Mesodermal cell (in vitro differentiated cells): ENCODE measurements around the gene SPATA46.

ENCODE experiments used
- H3K27ac ChIP-seq: 2 replicates; pipeline ENCODE4 v1.7.0; 2013; ENCODE audit warnings: mild to moderate bottlenecking, low read depth, low read length, moderate library complexity; ENCODE audit not compliant: severe bottlenecking
- H3K36me3 ChIP-seq: 2 replicates; pipeline ENCODE4 v1.7.1; 2013; ENCODE audit warnings: mild to moderate bottlenecking, low read length, moderate library complexity; ENCODE audit not compliant: control insufficient read depth, insufficient read depth
- H3K4me1 ChIP-seq: one replicate; pipeline ENCODE4 v1.7.1; 2013; ENCODE audit warnings: mild to moderate bottlenecking, low read length; ENCODE audit not compliant: insufficient read depth, control insufficient read depth, poor library complexity, severe bottlenecking
- H3K4me3 ChIP-seq: 2 replicates; pipeline ENCODE4 v1.7.0; 2013; ENCODE audit warnings: low read length, control low read depth, mild to moderate bottlenecking; ENCODE audit not compliant: insufficient read depth, poor library complexity, severe bottlenecking; ENCODE audit errors: extremely low read depth
- H3K9me3 ChIP-seq: 2 replicates; pipeline ENCODE4 v1.7.1; 2013; ENCODE audit warnings: mild to moderate bottlenecking, low read length, moderate library complexity; ENCODE audit not compliant: control insufficient read depth
- WGBS, 2 experiments: methylation state at CpG; one replicate each; pipeline ENCODE4 v1.1.5; 2013; ENCODE audit warnings: missing lambda C conversion rate in 2 of 2; ENCODE audit not compliant: insufficient coverage in 2 of 2; 5-methylcytosine and 5-hydroxymethylcytosine counted together

SPATA46 gene

GRCh38 chr1:162384601-162385279 is 8.1 kb upstream of the SPATA46 start:
- H3K4me3 ChIP-seq, result no peak overlapping the region
- 87 to 89% methylated on average over 8 to 10 of the region's 10 CpGs for WGBS, 2 experiments
- H3K9me3 ChIP-seq, result no peaks in the 10 kb centered on the region
- H3K36me3 ChIP-seq, result no peaks in the 10 kb centered on the region
- H3K4me1 ChIP-seq, result peaks cover 19% of the 10 kb centered on the region
- no peak overlapping the region for H3K27ac ChIP-seq

DNA sequence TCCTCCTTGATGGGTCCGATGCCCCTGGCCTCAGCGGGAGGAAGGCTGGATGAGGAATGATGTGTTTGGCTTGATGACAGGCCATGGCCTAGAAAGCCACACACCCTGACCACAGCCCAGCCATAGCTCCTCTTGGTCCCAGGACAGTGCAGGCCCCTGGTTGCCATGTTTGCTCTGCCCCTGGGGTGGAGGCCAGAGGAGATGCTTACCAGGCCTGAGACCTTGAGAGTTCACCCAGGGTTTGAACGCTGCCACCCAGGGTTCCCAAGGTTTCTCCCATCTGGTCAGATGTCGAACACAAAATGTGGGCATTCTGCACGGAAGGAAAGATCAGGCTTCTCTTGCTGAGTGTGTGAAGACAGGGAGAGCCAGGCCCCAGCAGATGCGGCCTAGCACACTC is 7.5 kb upstream of the SPATA46 start:
- Histone ChIP-seq H3K27ac (no peak overlapping the region), H3K4me1 (peaks cover 13% of the 10 kb centered on the region), H3K9me3 (no peaks in the 10 kb centered on the region), H3K36me3 (no peaks in the 10 kb centered on the region), H3K4me3 (no peak overlapping the region)
- WGBS, 2 experiments, result 98 to 100% methylated on average over 3 to 4 of the region's 6 CpGs

DNA sequence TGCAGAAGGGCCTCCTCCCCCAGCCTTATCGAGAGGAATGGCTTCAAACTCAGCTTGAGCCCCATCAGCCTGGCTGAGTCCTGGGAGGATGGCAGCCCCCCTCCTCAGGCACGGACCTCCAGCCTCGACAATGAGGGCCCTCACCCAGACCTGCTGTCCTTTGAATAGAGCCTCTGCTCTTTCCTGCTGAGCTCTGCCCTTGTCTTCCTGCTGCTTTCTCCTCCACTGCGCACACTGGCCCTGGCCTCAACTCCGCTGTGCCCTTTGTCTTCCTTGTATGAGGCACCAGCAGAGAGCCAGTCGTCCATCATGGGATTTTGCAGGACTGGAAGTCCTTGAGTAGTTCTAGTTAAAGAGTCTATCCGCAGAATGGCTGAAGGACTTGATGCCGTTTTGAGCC is 6.9 kb upstream of the SPATA46 start:
- WGBS, 2 experiments, result 85% methylated on average over 8 of the region's 8 CpGs
- H3K36me3 ChIP-seq, result no peaks in the 10 kb centered on the region
- no peak overlapping the region for H3K4me3 ChIP-seq
- no peak overlapping the region for H3K27ac ChIP-seq
- peaks cover 7% of the 10 kb centered on the region for H3K4me1 ChIP-seq
- H3K9me3 ChIP-seq, result no peaks in the 10 kb centered on the region

- Histone ChIP-seq H3K9me3 (no peaks in the 10 kb centered on the region), H3K4me3 (no peak overlapping the region), H3K36me3 (no peaks in the 10 kb centered on the region), H3K27ac (no peak overlapping the region), H3K4me1 (peaks cover 6% of the 10 kb centered on the region)
- WGBS, 2 experiments, result 91 to 92% methylated on average over 4 to 6 of the region's 6 CpGs
These were observed 6.4 kb upstream of the SPATA46 start for GRCh38 chr1:162383091-162383490.

DNA sequence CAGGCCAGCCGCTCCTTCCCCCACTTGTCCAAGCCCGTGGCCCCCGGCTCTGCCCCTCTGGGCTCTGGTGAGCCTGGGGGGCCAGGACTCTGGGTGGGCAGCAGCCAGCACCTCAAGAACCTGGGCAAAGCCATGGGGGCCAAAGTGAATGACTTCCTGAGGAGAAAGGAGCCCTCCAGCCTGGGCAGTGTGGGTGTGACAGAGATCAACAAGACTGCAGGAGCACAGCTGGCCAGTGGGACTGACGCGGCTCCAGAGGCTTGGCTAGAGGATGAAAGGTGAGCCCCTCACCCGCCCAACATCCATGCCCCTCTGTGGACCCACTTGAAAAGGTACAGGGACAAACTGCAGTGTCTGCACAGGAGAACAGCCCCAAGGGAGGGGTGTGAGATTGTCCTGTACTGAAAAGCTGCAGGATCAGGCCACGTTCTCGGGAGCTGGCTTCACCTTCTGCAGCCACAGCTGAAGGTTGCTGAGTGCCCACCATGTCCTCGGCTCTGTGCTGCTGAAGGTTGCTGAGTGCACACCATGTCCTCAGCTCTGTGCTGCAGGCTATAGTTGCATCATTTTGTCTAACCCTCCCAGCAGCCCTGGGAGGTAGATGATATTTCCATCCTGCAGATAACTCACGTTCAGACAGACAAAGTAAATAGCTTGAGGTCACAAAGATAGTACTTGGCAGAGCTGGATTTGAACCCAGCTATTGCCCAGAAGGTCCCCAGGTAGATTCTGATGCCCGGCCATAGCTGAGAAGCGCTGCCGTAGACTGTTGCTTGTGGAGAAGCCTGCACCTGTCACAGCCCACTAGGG is 5.5 kb upstream of the SPATA46 start:
- 94% methylated on average over 12 to 13 of the region's 13 CpGs for WGBS, 2 experiments
- no peak overlapping the region for H3K27ac ChIP-seq
- no peaks in the 10 kb centered on the region for H3K36me3 ChIP-seq
- H3K4me3 ChIP-seq, result no peak overlapping the region
- H3K9me3 ChIP-seq, result no peaks in the 10 kb centered on the region
- peaks cover 6% of the 10 kb centered on the region for H3K4me1 ChIP-seq

DNA sequence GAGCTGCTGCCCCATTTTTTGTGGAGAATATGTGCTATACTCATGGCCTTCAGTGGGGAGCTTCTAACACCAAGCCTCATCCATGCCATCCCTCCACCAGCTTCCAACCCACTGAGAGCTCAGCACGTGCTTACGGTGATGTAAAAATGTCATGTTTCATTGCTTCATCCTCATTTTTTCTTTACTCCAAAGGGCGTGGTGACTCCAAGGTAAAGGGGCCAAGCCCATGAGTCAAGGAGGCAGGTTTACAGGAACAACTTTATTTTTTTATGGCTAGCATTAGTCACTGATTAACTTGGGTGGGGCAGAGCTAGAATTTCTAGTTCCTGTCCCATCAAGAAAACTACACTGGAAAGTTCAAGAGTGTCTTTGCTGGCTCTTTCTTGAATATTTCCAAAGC is 4.7 kb upstream of the SPATA46 start, which contains the start of gene C1orf226:
TSS of gene C1orf226 (plus strand) at position 346 of the 400 bp plus-strand sequence. CDS start 174 bp downstream, outside the sequence.
- H3K4me3 ChIP-seq, result no peak within 1 kb of the TSS
- no peaks in the 10 kb centered on the region for H3K36me3 ChIP-seq
- no peaks in the 10 kb centered on the region for H3K9me3 ChIP-seq
- peaks cover 6% of the 10 kb centered on the region for H3K4me1 ChIP-seq
- 90 to 93% methylated on average over 3 of the region's 3 CpGs for WGBS, 2 experiments
- no peak within 1 kb of the TSS for H3K27ac ChIP-seq

DNA sequence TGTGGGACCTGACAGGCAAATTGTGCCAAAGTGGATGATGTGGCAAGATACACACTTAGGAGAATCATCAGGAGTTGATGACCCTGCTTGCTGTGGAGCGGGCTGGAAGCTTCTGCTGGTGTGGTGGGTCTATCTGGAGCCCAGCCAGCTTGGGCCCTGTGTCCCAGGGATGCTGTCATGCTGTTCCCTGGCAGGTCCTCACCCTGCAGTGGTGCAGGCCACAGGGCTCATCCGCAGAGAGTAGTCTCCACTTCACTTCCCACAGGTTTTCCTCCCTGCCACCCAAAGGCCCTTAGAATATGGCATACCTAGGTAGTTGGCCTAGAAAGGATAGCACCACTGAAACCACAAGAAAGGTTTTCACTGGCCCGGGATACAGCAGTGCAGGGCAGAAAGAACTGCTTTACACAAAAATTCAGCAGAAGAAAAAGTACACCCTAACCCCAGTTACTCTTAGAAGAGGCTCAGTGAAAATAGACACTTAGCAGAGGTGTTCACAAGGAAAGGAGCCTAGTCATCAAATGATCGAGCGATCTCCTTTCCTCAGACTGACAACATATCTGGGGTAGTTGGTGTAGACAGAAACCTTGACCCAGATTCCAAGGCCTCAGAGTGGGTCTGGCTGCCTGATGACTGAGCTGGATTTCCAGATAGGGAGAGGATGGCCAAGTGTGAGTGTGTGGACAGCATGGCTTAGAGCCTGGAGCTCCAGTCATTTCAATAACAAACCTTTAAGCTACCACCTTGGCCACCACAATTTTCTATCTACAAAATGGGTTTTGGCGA is 3.6 kb upstream of the SPATA46 start:
- Histone ChIP-seq H3K4me3 (no peak overlapping the region), H3K9me3 (no peaks in the 10 kb centered on the region), H3K27ac (no peak overlapping the region), H3K4me1 (peaks cover 6% of the 10 kb centered on the region), H3K36me3 (no peaks in the 10 kb centered on the region)
- WGBS, 2 experiments, result 96 to 98% methylated on average over 5 of the region's 6 CpGs

GRCh38 chr1:162375463-162375862 is 1.2 kb downstream of the SPATA46 start:
- Histone ChIP-seq H3K27ac (no peak overlapping the region), H3K9me3 (no peaks in the 10 kb centered on the region), H3K36me3 (no peaks in the 10 kb centered on the region), H3K4me3 (no peak overlapping the region), H3K4me1 (peaks cover 17% of the 10 kb centered on the region)
- WGBS, 2 experiments, result 71 to 84% methylated on average over 4 to 7 of the region's 8 CpGs

GRCh38 chr1:162374406-162374805 is 2.2 kb downstream of the SPATA46 start:
- Histone ChIP-seq H3K4me1 (peaks cover 17% of the 10 kb centered on the region), H3K36me3 (no peaks in the 10 kb centered on the region), H3K9me3 (no peaks in the 10 kb centered on the region), H3K27ac (no peak overlapping the region), H3K4me3 (no peak overlapping the region)
- WGBS, 2 experiments, result 84 to 97% methylated on average over 3 to 9 of the region's 9 CpGs

DNA sequence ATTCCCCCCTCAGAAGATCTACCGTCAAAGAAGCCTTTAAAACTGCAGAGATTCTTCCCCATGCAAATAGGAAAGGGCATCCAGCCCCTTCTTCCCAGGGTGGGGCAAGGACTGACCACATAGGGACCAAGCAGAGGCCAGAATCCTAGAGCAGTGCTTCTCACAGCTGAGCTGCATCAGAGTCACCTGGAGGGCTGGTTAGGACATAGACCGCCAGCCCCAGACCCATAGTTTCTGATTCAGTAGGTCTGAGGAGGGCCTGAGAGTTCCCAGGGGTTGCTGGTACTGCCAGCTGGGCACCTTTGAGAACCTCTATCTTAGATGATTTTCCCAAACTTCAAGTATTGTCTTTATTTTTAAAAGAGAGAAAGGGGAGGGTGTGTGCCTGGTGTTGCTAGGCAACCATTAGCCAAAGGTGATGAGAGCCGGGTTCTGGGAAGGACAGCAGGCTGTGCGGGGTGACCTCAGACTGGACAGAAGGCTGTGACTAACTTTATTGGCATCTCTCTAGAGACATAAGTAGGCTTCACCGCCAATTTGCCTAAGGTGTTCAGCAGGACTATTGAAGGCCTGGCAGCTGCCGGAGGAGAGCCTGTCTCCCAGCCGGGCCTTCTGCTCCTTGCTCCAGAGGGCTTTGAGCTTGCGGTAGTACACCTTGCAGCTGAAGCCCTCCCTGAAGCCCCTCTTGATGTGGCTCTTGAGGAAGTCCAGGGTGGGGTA is 3.0 kb downstream of the SPATA46 start:
- H3K4me1 ChIP-seq, result peaks cover 17% of the 10 kb centered on the region
- no peaks in the 10 kb centered on the region for H3K36me3 ChIP-seq
- no peaks in the 10 kb centered on the region for H3K9me3 ChIP-seq
- H3K4me3 ChIP-seq, result no peak overlapping the region
- no peak overlapping the region for H3K27ac ChIP-seq
- WGBS, 2 experiments, result 88 to 96% methylated on average over 8 of the region's 8 CpGs
